K562 (cell line): ENCODE data around the gene CCDC148.

ENCODE experiments used
- BACH1 ChIP-seq: fragments of 200-800 bp; sonication (Bioruptor generic); IDR thresholded peaks from 2 replicates; pipeline ENCODE4 v1.6.1; 2016; ENCODE audit warnings: missing genetic modification characterization, missing compliant biosample characterization
- CEBPB ChIP-seq: fragments of 450-650 bp; IDR thresholded peaks from 2 replicates; pipeline ENCODE4 v1.6.1; 2016; ENCODE audit warnings: missing genetic modification characterization, missing compliant biosample characterization
- TBL1XR1 ChIP-seq, 2 experiments: IDR thresholded peaks; 2 replicates each; pipeline ENCODE4 v1.6.1; 2012; ENCODE audit warnings: improper control_type of control experiment in 2 of 2, low read length in 2 of 2, mild to moderate bottlenecking in 1 of 2
- TF ChIP-seq, protein P1 (sequence below): fragments of 250-450 bp; sonication (Bioruptor Pico); IDR thresholded peaks from 2 replicates; pipeline ENCODE4 v1.8.0; 2021; ENCODE audit warnings: mild to moderate bottlenecking, moderate library complexity
- TF ChIP-seq, protein P2 (sequence below): sonication (generic); formaldehyde crosslinking; IDR thresholded peaks from 2 replicates; pipeline ENCODE4 v1.8.0; 2022; ENCODE audit warnings: mild to moderate bottlenecking, missing genetic modification reagents
- TF ChIP-seq, protein P3 (sequence below): fragments of 450-650 bp; IDR thresholded peaks from 2 replicates; pipeline ENCODE4 v1.6.1; 2016; ENCODE audit warnings: low read depth
- TF ChIP-seq, protein P4 (sequence below), 3 experiments: IDR thresholded peaks in 2 of 3; conservative IDR thresholded peaks in 1 of 3; 2 replicates each; pipeline ENCODE4 v1.5.1; 2011 to 2012; ENCODE audit warnings: low read length in 3 of 3, mild to moderate bottlenecking in 3 of 3, control low read depth in 2 of 3, improper control_type of control experiment in 1 of 3, inconsistent platforms in 1 of 3, low read depth in 1 of 3, mixed read lengths in 1 of 3, moderate library complexity in 1 of 3; ENCODE audit not compliant: insufficient read depth in 2 of 3
- TF ChIP-seq, protein P5 (sequence below), 2 experiments: fragments of 450-650 bp in 1 of 2; sonication (generic) in 1 of 2; formaldehyde crosslinking in 1 of 2; IDR thresholded peaks; 2 replicates each; pipeline versions ENCODE4 v1.7.1 to v1.9.0; 2016 to 2022; ENCODE audit warnings: inconsistent platforms in 1 of 2, mild to moderate bottlenecking in 1 of 2, missing genetic modification reagents in 1 of 2

DNA sequence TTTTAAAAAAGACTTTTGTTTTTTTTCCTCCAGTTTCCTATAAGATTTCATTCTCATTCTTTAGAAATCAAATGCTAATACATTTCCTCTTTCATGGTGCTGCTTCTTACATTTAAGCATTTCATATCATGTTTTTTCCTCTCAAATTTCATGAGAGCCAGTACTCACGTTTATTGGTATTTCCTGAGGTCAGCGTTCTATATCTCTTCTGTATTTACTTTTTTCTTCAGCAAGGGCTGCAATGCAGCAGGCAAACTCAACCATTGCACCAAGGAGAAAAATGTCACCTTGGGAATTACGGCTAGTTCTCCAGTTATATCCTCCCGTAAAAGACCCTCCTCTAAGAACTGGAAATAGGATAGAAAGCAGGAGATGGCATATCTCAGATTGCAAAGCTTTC, 322.5 kb downstream of the CCDC148 start:
- TF ChIP-seq, protein P1, sequence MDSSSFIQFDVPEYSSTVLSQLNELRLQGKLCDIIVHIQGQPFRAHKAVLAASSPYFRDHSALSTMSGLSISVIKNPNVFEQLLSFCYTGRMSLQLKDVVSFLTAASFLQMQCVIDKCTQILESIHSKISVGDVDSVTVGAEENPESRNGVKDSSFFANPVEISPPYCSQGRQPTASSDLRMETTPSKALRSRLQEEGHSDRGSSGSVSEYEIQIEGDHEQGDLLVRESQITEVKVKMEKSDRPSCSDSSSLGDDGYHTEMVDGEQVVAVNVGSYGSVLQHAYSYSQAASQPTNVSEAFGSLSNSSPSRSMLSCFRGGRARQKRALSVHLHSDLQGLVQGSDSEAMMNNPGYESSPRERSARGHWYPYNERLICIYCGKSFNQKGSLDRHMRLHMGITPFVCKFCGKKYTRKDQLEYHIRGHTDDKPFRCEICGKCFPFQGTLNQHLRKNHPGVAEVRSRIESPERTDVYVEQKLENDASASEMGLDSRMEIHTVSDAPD (CRISPR knock-in tag) = no peak
- TF ChIP-seq BACH1 (tag) (no peak), TBL1XR1 (IDR thresholded peaks at IDR 0.05; ENCODE audit: low read length in 2 of 2) (no peak), CEBPB (tag) (no peak)
- TF ChIP-seq, protein P2, sequence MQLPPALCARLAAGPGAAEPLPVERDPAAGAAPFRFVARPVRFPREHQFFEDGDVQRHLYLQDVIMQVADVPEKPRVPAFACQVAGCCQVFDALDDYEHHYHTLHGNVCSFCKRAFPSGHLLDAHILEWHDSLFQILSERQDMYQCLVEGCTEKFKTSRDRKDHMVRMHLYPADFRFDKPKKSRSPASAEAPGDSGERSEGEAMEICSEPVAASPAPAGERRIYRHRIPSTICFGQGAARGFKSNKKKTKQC = no peak
- TF ChIP-seq, protein P3, sequence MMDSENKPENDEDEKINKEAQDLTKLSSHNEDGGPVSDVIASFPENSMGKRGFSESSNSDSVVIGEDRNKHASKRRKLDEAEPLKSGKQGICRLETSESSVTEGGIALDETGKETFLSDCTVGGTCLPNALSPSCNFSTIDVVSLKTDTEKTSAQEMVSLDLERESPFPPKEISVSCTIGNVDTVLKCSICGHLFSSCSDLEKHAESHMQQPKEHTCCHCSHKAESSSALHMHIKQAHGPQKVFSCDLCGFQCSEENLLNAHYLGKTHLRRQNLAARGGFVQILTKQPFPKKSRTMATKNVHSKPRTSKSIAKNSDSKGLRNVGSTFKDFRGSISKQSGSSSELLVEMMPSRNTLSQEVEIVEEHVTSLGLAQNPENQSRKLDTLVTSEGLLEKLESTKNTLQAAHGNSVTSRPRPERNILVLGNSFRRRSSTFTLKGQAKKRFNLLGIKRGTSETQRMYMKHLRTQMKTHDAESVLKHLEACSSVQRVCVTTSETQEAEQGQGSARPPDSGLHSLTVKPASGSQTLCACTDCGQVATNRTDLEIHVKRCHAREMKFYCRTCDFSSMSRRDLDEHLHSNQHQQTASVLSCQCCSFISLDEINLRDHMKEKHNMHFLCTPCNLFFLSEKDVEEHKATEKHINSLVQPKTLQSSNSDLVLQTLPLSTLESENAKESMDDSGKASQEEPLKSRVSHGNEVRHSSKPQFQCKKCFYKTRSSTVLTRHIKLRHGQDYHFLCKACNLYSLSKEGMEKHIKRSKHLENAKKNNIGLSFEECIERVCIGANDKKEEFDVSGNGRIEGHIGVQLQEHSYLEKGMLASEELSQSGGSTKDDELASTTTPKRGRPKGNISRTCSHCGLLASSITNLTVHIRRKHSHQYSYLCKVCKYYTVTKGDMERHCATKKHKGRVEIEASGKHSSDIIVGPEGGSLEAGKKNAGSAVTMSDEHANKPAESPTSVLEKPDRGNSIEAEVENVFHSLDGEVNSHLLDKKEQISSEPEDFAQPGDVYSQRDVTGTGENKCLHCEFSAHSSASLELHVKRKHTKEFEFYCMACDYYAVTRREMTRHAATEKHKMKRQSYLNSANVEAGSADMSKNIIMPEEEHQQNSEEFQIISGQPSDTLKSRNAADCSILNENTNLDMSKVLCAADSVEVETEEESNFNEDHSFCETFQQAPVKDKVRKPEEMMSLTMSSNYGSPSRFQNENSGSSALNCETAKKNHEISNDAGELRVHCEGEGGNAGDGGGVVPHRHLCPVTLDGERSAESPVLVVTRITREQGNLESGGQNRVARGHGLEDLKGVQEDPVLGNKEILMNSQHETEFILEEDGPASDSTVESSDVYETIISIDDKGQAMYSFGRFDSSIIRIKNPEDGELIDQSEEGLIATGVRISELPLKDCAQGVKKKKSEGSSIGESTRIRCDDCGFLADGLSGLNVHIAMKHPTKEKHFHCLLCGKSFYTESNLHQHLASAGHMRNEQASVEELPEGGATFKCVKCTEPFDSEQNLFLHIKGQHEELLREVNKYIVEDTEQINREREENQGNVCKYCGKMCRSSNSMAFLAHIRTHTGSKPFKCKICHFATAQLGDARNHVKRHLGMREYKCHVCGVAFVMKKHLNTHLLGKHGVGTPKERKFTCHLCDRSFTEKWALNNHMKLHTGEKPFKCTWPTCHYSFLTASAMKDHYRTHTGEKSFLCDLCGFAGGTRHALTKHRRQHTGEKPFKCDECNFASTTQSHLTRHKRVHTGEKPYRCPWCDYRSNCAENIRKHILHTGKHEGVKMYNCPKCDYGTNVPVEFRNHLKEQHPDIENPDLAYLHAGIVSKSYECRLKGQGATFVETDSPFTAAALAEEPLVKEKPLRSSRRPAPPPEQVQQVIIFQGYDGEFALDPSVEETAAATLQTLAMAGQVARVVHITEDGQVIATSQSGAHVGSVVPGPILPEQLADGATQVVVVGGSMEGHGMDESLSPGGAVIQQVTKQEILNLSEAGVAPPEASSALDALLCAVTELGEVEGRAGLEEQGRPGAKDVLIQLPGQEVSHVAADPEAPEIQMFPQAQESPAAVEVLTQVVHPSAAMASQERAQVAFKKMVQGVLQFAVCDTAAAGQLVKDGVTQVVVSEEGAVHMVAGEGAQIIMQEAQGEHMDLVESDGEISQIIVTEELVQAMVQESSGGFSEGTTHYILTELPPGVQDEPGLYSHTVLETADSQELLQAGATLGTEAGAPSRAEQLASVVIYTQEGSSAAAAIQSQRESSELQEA = no peak
- TF ChIP-seq, protein P4, sequence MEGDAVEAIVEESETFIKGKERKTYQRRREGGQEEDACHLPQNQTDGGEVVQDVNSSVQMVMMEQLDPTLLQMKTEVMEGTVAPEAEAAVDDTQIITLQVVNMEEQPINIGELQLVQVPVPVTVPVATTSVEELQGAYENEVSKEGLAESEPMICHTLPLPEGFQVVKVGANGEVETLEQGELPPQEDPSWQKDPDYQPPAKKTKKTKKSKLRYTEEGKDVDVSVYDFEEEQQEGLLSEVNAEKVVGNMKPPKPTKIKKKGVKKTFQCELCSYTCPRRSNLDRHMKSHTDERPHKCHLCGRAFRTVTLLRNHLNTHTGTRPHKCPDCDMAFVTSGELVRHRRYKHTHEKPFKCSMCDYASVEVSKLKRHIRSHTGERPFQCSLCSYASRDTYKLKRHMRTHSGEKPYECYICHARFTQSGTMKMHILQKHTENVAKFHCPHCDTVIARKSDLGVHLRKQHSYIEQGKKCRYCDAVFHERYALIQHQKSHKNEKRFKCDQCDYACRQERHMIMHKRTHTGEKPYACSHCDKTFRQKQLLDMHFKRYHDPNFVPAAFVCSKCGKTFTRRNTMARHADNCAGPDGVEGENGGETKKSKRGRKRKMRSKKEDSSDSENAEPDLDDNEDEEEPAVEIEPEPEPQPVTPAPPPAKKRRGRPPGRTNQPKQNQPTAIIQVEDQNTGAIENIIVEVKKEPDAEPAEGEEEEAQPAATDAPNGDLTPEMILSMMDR (IDR thresholded peaks at IDR 0.05 in 2 of 3, conservative IDR thresholded peaks at IDR 0.05 in 1 of 3; ENCODE audit: insufficient read depth in 2 of 3, low read depth in 1 of 3, low read length in 3 of 3) = no peak
- TF ChIP-seq, protein P5, sequence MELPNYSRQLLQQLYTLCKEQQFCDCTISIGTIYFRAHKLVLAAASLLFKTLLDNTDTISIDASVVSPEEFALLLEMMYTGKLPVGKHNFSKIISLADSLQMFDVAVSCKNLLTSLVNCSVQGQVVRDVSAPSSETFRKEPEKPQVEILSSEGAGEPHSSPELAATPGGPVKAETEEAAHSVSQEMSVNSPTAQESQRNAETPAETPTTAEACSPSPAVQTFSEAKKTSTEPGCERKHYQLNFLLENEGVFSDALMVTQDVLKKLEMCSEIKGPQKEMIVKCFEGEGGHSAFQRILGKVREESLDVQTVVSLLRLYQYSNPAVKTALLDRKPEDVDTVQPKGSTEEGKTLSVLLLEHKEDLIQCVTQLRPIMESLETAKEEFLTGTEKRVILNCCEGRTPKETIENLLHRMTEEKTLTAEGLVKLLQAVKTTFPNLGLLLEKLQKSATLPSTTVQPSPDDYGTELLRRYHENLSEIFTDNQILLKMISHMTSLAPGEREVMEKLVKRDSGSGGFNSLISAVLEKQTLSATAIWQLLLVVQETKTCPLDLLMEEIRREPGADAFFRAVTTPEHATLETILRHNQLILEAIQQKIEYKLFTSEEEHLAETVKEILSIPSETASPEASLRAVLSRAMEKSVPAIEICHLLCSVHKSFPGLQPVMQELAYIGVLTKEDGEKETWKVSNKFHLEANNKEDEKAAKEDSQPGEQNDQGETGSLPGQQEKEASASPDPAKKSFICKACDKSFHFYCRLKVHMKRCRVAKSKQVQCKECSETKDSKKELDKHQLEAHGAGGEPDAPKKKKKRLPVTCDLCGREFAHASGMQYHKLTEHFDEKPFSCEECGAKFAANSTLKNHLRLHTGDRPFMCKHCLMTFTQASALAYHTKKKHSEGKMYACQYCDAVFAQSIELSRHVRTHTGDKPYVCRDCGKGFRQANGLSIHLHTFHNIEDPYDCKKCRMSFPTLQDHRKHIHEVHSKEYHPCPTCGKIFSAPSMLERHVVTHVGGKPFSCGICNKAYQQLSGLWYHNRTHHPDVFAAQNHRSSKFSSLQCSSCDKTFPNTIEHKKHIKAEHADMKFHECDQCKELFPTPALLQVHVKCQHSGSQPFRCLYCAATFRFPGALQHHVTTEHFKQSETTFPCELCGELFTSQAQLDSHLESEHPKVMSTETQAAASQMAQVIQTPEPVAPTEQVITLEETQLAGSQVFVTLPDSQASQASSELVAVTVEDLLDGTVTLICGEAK (IDR thresholded peaks at IDR 0.05) = no peak
- TF ChIP-seq, protein P5 (CRISPR knock-in tag; IDR thresholded peaks at IDR 0.05) = no peak
